ENCODE data around the gene XCL2. TPM values are rescaled to one million over a fixed set of nuclear protein-coding genes. Genes with fewer than 3 reads are reported as not detected.

XCL2 gene
- total RNA-seq, 1 experiment from 2014 or later: not detected

DNA sequence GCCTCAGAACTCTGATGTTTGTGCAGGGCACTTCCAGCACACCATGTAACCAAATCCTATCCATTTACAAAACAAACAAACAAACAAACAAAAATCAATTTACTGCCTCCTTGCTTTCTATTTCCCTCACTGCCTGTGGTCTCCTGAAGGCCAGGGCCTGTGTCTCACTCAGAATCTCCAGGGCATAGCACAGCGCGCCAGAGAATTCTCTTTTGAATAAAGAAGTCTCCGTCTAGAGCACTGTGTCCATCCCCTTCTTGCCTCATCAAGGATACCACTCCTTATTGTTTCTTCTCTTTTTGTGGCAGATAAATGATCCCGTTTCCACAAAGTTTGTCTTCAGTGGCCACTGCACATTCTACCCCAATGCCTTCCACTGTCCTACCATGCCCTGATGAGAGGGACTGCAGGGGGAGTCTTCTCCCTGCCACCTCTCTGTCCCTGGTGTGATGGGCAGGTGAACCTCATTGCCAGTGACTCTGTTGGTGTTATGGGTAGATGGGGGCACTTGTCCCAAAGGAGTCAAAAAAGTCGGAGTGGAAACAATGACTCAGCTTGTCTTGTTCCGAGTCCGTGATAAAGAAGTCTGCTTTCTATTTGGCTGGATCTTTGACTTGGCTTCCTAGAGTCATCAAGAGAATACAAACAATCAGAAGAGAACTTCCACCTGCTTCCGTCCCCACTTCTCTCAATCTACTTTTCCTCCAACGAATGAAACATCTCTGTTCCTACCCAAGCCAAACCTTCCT lies 30.0 kb downstream of the XCL2 start:
- no peaks in the 10 kb centered on the region for H3K9me3 Mint-ChIP-seq (ENCODE audit: low read depth, unreplicated experiment)
- intact Hi-C loops (cut with micrococcal nuclease; ENCODE audit: unreplicated experiment): no loop called here
- H3K4me3 Mint-ChIP-seq (ENCODE audit: low read depth, unreplicated experiment): no peak overlapping the region
- no peaks in the 10 kb centered on the region for H3K36me3 Mint-ChIP-seq (ENCODE audit: insufficient read depth, unreplicated experiment)
- CTCF ChIA-PET: no interaction called here
- no peak overlapping the region for H3K27ac Mint-ChIP-seq (ENCODE audit: unreplicated experiment)
- TF ChIP-seq, protein P1, sequence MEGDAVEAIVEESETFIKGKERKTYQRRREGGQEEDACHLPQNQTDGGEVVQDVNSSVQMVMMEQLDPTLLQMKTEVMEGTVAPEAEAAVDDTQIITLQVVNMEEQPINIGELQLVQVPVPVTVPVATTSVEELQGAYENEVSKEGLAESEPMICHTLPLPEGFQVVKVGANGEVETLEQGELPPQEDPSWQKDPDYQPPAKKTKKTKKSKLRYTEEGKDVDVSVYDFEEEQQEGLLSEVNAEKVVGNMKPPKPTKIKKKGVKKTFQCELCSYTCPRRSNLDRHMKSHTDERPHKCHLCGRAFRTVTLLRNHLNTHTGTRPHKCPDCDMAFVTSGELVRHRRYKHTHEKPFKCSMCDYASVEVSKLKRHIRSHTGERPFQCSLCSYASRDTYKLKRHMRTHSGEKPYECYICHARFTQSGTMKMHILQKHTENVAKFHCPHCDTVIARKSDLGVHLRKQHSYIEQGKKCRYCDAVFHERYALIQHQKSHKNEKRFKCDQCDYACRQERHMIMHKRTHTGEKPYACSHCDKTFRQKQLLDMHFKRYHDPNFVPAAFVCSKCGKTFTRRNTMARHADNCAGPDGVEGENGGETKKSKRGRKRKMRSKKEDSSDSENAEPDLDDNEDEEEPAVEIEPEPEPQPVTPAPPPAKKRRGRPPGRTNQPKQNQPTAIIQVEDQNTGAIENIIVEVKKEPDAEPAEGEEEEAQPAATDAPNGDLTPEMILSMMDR (IDR thresholded peaks at IDR 0.05; ENCODE audit: unreplicated experiment): no peak
- no peaks in the 10 kb centered on the region for H3K27me3 Mint-ChIP-seq (ENCODE audit: unreplicated experiment)
- no TSS peak for BruUV-seq (replicated peaks)
- DNase-seq: no peak
- peaks cover 7% of the 10 kb centered on the region for H3K4me1 Mint-ChIP-seq (ENCODE audit: low read depth, unreplicated experiment)

DNA sequence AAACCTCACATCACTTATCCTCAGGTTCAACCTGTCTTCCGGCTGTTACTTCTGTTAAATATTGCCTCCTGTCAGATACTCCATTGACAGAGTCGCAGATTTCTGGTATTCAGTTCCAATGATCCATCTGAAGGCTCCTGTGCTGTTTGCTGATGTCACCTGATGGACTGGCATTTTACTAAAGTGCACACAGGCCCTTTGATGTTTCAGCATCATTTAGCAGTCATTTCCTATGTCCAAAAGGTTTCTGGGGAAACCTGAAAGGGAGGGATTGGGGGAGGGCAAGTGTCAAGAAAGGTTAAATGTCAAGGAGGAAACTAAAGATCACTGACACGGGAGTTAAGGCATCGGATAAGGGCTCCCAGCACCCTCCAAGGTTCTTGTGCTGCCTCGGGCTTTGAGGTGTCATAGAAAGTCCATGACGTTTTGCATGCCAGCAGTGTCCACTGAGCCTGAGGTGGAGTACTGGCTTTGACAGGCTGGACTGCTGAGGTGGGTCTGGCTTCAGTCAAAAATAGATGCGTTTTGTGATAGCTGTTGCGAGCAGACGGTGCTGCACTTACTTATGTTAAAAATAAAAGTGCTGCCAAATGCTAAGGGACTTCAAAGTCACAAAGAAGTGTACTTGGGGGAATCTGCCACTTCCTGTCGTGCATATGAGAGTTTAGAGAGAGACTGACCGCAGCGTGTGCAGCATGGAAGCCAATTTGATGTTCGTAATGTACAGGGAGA lies 30.8 kb downstream of the XCL2 start:
- Mint-ChIP-seq H3K9me3 (ENCODE audit: low read depth, unreplicated experiment) (no peaks in the 10 kb centered on the region), H3K36me3 (ENCODE audit: insufficient read depth, unreplicated experiment) (no peaks in the 10 kb centered on the region), H3K4me1 (ENCODE audit: low read depth, unreplicated experiment) (peaks cover 7% of the 10 kb centered on the region), H3K4me3 (ENCODE audit: low read depth, unreplicated experiment) (no peak overlapping the region), H3K27ac (ENCODE audit: unreplicated experiment) (no peak overlapping the region), H3K27me3 (ENCODE audit: unreplicated experiment) (no peaks in the 10 kb centered on the region)
- intact Hi-C loops (cut with micrococcal nuclease; ENCODE audit: unreplicated experiment): no loop called here
- CTCF ChIA-PET: no interaction called here
- TF ChIP-seq, protein P1 (IDR thresholded peaks at IDR 0.05; ENCODE audit: unreplicated experiment): no peak
- no TSS peak for BruUV-seq (replicated peaks)
- no peak for DNase-seq

DNA sequence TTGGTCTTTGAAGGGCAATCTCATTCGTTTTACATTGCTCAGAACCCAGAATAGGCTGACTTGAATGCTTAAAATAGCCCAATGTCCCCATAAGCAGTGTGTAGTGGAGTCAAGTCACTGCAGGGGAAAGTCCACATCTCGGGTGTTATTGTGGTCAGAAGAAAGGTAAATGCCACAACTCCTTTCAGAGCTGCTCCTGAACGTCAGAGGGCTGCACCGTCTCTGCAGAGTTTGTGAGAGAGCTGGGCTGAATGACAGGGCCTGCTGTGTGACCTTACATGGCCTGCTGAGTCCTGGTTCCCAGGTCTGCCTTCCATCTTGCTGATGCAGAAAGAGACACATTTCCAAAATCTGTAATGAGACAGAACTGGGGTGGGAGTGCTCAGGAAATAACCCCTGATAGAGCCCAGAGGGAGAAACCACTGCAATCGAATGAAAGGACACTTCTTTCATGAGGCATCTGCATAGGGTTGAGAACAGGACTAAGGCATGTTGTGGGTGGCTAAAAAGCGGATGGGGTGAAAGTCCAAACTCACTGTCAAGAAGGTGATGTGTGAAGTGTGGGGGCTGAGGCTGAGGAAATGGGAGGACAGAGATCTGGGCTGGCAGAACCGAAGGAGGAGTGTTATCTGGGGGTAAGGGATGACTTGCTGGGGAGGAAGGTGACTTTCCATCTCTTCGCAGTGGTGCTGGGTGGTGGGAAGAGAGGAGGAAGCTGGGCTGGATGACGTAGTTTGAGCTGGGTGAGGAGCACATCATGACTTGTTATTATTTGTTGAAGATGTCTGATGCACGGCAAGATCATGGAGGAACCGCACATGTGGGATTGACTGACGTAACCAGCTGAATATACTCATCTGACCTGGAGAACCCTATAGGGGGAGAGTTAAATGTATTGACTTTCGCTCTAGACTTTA lies 33.7 kb downstream of the XCL2 start:
- intact Hi-C loops (cut with micrococcal nuclease; ENCODE audit: unreplicated experiment): no loop called here
- TF ChIP-seq, protein P1 (IDR thresholded peaks at IDR 0.05; ENCODE audit: unreplicated experiment): no peak
- peaks cover 3% of the 10 kb centered on the region for H3K4me1 Mint-ChIP-seq (ENCODE audit: low read depth, unreplicated experiment)
- H3K36me3 Mint-ChIP-seq (ENCODE audit: insufficient read depth, unreplicated experiment): no peaks in the 10 kb centered on the region
- CTCF ChIA-PET: no interaction called here
- no peaks in the 10 kb centered on the region for H3K9me3 Mint-ChIP-seq (ENCODE audit: low read depth, unreplicated experiment)
- no TSS peak for BruUV-seq (replicated peaks)
- no peak overlapping the region for H3K4me3 Mint-ChIP-seq (ENCODE audit: low read depth, unreplicated experiment)
- DNase-seq: no peak
- H3K27ac Mint-ChIP-seq (ENCODE audit: unreplicated experiment): no peak overlapping the region
- H3K27me3 Mint-ChIP-seq (ENCODE audit: unreplicated experiment): no peaks in the 10 kb centered on the region

DNA sequence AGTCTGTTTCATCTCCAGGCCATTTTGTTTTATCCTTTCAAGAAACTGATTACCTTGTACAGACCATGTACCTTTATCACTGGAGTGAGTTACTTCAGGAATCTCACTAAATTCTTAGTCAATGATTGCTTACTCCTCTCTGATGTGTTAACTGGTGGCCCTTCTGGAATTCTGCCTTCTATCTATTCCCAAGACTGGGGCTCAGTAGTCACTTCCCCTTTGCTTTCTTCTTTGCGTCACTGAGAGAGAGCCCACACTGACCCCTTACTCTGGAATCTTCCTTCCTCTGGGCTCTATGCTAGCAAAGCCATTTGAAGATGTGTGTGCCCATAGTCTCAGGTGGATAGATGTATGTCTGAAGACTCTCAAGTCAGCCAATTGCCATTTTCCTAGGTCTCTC lies 34.6 kb downstream of the XCL2 start:
- H3K36me3 Mint-ChIP-seq (ENCODE audit: insufficient read depth, unreplicated experiment): no peaks in the 10 kb centered on the region
- H3K27ac Mint-ChIP-seq (ENCODE audit: unreplicated experiment): no peak overlapping the region
- H3K4me3 Mint-ChIP-seq (ENCODE audit: low read depth, unreplicated experiment): no peak overlapping the region

More for the DNA sequence above, 34.6 kb downstream of the XCL2 start:
- no peaks in the 10 kb centered on the region for H3K4me1 Mint-ChIP-seq (ENCODE audit: low read depth, unreplicated experiment)
- CTCF ChIA-PET: no interaction called here
- no peaks in the 10 kb centered on the region for H3K27me3 Mint-ChIP-seq (ENCODE audit: unreplicated experiment)
- TF ChIP-seq, protein P1 (IDR thresholded peaks at IDR 0.05; ENCODE audit: unreplicated experiment): no peak
- intact Hi-C loops (cut with micrococcal nuclease; ENCODE audit: unreplicated experiment): no loop called here
- H3K9me3 Mint-ChIP-seq (ENCODE audit: low read depth, unreplicated experiment): peaks cover 2% of the 10 kb centered on the region
- BruUV-seq (replicated peaks): no TSS peak
- no peak for DNase-seq

Measured in Calu3 (cell line).